ENCODE measurements around the gene RAB11FIP3.
"Not testable (repeated sequence)": the region's sequence is repeated elsewhere in the genome, so short reads cannot be mapped to it uniquely, and the experiment has no call there.

RAB11FIP3 gene

DNA sequence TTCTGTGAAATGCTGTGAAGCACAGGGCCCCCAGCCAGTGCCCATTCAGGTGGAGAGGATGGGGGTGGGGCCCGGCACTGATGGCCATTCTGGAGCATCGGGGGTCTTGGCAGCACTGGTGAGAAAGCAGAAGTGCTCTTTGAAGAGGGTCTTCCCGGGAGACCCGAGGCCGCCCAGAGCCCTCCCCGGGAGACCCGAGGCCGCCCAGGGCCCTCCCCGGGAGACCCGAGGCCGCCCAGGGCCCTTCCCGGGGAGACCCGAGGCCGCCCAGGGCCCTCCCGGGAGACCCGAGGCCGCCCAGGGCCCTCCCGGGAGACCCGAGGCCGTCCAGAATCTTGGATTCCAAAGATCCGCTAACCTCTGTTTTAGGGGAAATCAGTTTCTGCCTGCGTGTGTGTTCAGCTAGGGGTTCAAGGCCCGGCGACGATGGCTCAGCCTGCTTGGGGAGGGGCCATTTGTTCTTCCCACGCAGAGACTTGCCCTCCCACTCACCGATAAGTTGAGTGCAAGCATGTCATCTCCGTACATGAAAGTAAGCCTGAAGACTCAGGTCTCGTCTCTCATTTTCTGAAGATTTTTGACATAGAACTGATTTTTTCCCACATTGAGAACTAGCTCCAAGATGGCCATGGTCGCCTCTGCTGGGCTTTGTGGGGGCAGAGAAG lies 66.9 kb downstream of the RAB11FIP3 start:
- DNase-seq (ENCODE audit: low read depth in 1 of 2, low spot score in 1 of 2), result no peak

DNA sequence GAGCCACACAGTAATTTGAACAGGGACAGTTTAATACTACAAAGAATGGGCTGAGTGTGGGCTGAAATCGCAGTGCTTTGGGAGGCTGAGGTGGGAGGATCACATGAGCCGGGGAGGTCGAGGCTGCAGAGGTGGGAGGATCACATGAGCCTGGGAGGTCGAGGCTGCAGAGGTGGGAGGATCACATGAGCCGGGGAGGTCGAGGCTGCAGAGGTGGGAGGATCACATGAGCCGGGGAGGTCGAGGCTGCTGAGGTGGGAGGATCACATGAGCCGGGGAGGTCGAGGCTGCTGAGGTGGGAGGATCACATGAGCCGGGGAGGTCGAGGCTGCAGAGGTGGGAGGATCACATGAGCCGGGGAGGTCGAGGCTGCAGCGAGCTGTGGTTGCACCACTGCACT lies 69.2 kb downstream of the RAB11FIP3 start:
- DNase-seq (ENCODE audit: low read depth in 1 of 2, low spot score in 1 of 2), result not testable (repeated sequence)

DNA sequence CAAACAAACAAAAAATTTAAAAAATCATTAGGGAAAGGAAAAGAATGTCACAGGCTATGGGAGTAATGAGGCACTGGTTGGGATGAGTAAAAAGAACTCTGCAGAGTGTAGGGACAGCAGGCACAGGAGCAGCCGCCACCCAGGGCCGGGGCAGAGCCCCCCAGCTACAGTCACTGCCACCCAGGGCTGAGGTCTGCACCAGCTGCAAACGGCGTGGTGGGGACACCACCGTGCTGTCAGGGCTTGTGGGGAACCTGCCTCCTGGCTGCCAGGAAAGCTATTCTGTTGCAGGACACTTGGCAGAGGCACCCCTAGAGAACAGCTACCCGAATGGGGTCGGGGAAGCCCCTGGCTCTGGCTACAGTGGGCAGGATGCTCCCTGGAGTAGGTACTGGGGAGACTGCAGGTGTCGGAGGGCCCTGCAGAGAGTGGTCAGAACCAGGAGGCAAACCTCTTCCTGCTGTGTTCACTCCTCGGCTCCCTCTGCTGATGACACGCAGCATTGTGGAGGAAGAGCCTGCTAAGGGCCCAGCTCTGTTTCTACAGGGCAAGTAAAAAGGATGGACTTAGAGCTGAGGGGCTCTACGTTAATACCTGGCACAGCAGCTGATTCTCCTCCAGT lies 69.8 kb downstream of the RAB11FIP3 start:
- no peak for DNase-seq (ENCODE audit: low read depth in 1 of 2, low spot score in 1 of 2)

DNA sequence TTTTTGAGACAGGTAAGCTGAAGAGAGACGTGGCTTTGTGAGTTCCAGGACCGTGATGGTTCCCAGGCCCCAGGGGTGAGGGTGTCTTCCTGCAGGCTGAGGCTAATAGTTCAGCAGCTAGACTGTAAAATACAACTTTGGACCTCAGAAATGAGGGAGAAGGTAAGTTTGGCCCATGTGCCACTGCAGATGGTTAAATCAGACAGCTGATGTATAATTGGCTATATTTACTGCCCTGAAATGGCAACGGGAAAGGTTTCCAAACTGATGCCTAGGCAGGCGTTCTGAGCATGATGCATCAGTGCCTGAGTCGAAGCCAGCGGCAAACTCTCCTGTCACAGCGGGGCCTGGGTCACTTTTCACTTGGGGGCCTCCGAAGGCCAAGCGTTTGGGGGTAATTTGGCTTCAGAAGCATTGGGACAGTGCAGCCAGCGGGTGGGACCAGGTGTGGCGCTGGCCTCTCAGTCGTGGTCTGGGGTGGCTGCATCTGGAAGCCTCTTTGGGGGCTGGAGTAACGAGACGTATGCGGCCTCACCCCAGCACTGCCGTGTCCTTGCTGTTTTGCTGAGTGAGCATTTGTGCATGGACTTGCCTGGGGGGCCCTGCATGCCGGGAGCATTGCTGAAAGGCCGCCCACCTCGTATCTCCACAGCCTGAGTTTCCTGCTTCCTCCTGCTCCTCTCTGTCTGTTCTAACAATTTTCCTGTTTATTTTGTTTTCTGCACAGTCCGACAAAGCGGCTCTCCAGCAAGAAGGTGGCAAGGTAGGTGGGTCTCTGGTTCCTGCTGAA lies 70.8 kb downstream of the RAB11FIP3 start:
- DNase-seq (ENCODE audit: low read depth in 1 of 2, low spot score in 1 of 2), result no peak

DNA sequence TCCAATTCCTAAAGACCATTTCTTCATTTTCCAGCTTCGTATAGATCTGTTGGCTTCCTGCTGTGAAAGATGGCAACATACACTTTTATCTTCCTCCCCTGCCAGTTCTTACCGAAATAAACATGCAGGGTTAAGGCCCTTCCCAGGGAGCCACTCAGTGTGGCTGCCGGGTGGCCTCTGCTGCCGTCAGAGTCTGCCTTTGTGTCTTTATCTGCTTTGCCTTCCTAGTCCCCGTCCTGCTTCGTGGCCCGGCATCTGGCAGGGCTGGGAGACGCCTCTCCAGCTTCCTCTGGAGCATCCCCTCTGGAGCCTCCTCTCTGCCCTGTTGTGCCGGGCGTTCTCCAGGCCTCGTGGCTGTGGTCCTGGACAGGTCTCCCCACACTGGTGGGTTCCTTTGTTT lies 71.8 kb downstream of the RAB11FIP3 start:
- no peak for DNase-seq (ENCODE audit: low read depth in 1 of 2, low spot score in 1 of 2)

DNA sequence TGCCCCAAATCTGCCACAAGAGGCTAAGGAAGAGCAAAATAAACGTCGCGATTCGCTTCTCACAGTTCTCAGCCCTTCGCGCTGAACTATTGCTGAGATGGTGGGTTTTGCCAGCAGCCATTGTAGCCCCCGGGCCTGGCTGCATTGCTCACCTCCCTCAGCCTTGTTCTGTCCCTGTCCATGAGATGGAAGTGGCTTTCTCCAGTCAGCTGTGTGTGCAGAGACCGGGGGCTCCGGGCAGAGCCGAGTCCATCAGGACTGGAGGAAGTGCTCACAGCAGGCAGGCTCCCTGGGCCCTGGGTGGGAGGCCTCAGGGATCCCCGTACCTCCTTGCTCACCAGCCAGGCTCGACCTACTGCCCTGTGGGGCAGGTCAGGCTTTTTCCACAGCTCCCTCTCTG lies 74.5 kb downstream of the RAB11FIP3 start:
- DNase-seq (ENCODE audit: low read depth in 1 of 2, low spot score in 1 of 2), result no peak

DNA sequence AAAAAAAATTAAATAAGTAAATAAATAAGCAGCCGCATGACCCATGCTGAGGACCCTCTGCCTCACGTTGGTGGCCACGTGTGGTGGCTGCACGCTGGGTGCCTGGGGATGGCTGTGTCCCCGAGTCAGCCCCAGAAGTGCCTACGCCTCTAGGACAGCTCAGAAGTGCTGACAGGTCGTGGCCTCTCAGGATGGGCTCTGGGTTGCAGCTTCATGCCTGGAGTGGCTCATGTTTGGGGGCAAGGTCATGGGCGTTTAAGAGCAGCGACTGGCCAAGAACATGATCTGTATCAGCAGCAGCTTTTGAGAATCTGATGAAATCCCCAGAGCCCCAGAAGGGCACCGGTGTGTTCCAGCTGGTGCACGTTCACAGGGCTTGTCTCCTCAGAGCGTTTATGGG lies 75.3 kb downstream of the RAB11FIP3 start:
- no peak for DNase-seq (ENCODE audit: low read depth in 1 of 2, low spot score in 1 of 2)

DNA sequence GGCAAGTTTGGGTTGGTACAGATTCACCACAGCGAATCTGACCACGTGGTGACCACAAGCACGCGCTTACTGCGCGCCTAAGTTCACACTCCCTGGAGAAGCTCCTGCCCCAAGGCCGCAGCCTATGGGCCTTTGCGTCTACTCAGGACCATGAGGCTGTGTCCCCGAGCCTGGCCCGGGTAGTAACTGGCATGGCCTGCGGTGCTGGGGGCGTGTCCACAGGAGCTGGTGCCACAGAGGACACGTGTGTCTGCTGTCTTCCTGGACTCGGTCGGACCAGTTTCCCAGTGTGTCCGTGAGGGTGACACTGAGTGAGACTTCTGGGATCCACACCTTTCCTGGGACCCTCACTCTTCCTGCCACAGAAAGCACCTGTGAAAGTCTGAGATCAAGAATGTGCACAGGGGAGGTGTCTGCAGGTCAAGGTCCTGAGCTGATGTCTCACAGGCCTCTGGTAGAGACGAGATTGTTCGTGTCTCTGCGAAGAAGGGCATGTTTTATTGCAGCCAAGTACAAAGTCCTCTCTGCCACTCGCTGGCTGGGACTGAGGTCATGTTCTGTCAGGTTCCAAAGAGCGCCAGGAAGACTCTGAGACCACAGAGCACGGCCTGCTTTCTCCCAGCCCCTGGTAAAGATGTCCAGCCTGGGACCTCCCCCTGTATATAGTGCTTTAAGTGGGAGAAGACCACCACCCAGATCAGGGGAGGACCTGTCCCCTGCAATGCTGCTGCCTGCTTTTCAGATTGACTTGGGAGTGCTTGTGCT lies 76.9 kb downstream of the RAB11FIP3 start:
- no peak for DNase-seq (ENCODE audit: low read depth in 1 of 2, low spot score in 1 of 2)

DNA sequence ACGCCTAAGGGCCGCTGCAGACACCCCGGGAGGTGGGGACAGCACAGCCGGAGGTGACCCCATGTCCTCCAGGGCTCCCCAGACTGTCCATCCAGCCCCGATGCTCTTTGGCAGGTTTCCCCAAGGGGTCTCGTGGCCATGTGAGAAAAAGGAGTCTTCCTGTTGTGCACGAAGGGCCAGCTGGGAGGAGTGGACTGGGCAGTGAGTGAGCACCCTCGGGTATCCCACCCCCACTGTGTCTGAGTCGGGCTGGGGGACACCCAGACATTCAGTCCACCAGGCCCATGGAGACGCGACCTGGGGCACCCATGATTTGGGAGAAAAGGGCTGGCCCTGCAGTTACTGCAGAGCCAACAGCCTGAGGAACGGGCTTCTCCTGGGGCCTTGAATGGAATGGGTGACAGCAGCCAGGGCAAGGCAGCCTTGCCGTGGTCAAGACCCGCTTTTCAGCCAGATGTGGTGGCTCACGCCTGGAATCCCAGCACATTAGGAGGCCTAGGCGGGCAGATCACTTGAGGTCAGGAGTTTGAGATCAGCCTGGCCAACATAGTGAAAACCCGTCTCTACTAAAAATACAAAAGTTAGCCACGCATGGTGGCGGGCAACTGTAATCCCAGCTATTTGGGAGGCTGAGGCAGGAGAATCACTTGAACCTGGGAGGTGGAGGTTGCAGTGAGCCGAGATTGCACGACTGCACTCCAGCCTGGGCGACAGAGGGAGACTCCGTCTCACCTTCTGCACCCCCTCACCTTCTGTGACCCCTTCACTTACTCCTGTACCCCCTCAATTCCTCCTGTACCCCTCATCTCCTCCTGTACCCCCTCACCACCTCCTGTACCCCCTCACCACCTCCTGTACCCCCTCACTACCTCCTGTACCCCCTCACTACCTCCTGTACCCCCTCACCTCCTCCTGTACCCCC lies 78.0 kb downstream of the RAB11FIP3 start:
- no peak for DNase-seq (ENCODE audit: low read depth in 1 of 2, low spot score in 1 of 2)

DNA sequence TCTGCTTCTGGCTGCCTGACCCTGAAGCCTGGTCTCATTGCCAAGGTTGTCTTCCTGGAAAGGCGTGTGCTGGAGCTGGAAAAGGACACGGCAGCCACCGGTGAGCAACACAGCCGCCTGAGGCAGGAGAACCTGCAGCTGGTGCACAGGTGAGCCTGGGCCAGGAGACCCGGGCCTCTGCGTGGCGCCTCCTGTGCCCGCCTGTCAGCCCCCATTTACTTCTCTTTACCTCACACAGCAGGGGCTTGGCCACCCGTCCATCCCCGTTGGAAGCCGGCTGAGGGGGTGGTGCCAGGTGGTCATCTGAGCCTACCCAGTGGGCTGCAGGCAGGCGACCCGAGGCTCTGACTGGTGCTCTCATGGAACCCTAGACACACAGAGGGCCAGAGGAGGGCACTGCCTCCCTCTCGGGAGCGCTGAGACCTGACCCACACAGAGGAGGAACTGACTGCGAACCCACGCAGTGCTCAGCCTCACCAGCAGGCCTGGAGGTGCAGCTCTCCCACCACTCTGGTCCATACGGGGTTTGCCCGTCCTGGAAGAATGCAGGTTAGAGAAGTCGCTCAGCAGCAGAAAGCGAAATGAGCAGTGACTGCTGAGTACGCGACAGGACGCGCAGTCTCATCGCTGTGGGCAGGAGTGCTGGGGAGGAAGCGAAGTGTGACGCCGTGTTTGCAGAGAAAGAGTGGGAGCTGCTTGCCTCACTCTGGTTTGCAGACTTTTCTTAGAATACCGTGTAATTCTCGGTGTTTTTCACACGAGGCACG lies 80.2 kb downstream of the RAB11FIP3 start:
- DNase-seq (ENCODE audit: low read depth in 1 of 2, low spot score in 1 of 2), result no peak

DNA sequence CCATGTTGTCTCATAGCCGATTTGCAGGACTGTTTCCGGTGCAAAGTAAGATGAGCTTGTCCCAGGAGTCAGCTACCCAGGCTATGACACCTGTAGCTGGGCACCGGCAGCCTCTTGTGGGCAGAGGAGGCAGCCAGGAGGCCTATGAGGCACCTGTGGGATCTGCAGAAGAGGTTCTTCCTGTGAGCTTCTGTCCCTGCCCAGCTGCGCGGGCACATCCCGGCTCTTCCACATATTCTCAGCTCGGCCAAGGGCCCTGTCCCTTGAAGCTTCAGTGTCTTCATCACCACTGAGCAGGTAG lies 80.7 kb downstream of the RAB11FIP3 start:
- DNase-seq (ENCODE audit: low read depth in 1 of 2, low spot score in 1 of 2), result no peak

DNA sequence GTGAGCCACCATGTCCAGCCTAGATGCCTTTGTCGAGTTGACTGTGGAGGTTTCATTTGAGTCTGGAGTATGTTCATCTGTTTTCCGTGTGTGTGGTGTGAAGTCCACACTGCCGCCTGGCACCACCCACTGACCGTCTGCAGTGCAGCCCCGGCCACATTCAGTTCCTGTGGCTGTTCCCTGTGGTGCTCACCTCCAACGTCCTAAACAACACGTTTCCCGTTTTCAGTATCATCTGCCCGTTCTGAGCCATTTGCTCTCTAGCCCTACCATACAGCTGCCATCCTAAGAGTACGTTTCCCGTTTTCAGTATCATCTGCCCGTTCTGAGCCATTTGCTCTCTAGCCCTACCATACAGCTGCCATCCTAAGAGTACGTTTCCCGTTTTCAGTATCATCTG lies 82.1 kb downstream of the RAB11FIP3 start:
- not testable (repeated sequence) for DNase-seq (ENCODE audit: low read depth in 1 of 2, low spot score in 1 of 2)

DNA sequence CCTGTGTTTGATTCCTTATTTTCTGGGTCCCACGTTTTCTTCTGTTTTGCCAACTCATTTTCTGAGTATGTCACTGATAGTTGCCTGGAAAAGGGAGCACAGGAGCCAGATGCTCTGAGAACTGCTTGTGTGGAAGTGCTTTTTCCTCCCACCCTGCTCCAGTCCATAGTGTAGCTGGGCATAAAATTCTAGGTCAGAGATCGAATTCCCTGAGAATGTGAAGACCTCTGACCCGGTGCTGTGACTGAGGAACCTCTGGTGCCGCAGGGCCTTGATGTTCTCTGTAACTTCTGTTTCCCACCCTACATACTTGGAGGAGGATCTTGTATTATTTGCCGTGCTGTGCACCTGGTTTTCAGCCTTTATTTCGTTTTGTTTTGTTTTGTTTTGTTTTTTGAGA lies 82.5 kb downstream of the RAB11FIP3 start:
- DNase-seq (ENCODE audit: low read depth in 1 of 2, low spot score in 1 of 2), result no peak

DNA sequence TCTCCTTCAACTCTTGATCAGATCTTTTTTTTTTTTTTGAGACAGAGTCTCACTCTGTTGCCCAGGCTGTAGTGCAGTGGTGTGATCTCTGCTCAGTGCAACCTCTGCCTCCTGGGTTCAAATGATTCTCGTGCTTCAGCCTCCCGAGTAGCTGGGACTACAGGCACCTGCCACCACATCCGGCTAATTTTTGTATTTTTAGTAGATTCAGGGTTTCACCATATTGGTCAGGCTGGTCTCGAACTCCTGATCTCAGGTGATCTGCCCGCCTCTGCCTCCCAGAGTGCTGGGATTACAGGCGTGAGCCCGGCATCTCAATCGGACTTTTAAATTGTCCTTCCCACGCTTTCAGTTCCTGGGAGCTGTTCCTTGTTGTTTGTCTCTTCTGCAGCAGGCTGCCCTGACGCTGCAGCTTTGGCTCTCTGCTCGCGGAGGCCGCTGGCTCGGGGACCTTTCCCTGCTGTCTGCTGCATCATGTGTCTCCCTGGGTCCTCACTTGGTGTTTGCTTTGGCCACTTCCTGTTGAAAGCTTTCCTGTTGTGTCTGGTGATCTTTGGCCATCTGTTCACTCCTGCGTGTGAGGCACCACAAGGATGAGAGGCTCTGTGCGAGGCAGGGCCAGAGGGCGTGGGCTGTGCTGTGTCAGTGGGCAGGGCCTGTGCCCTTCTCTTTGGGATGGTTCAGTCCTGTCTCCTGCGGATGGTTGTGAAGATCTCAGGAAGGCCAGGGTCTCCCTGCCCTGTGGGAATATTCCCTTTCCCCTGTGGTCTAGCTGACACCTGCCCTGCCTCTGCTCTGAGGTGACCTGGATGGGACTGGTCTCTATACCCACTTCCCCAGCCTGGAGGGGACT lies 83.7 kb downstream of the RAB11FIP3 start:
- DNase-seq (ENCODE audit: low read depth in 1 of 2, low spot score in 1 of 2), result no peak

DNA sequence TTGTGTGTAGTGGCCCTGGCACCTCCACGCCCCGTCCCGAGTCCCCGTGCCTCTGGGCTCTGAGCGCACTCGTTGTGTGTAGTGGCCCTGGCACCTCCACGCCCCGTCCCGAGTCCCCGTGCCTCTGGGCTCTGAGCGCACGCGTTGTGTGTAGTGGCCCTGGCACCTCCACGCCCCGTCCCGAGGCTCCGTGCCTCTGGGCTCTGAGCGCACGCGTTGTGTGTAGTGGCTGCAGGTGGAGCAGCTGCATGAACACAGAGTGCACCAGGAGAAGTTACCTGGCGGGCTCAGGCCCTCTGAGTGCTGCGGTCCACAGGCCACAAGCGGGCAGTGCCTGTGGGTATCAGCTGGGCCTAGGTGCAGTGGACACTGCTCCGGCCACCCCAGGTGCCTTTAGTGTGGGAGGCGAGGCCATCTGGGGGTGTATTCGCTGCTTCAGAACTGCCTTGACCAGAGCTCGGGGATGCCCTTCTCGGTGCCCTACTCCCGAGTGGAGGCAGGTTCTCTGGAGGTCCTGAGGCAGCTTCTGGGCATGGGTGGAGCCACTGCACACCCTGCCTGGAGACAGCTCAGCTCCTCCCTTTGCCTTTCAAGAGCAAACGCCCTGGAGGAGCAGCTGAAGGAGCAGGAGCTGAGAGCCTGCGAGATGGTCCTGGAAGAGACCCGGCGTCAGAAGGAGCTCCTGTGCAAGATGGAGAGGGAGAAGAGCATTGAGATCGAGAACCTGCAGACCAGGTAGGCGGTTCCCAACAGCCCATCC lies 84.8 kb downstream of the RAB11FIP3 start:
- DNase-seq (ENCODE audit: low read depth in 1 of 2, low spot score in 1 of 2), result no peak

DNA sequence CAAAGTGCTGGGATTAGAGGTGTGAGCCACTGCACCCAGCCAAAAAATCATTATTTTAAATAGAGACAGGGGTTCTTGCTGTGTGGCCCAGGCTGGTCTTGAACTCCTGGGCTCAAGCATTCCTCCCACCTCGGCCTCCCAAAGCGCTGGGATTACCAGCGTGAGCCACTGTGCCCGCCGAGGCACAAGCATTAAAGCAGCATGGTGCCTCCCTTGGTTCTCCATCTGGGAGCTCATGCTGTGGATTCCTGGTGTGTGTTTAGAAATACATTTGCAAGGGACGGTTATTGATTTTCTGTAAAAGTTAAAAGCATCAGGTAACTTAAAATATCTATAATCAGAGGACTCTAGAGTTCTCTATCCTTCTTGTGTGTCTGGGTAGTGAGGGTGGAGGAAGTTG lies 87.4 kb downstream of the RAB11FIP3 start:
- no peak for DNase-seq (ENCODE audit: low read depth in 1 of 2, low spot score in 1 of 2)

DNA sequence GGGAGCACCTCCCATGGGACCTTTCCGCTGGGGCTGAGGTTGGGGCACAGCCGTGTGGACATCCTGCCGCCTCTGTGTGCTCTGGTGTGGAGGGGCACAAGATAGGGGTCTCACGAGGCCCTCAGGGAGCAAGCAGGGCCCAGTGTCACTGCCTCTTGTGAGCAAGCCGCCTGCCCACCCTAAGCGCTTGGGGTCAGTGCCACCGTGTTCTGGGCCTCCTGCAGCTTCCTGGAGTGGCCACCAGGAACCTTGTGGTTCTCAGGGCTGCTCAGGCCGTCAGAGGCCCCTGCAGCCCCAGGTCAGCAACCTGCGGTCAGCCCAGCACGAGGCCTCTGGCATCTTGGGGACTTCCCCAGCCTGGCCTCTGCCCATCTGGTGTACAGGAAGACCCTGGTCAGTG lies 88.5 kb downstream of the RAB11FIP3 start:
- DNase-seq (ENCODE audit: low read depth in 1 of 2, low spot score in 1 of 2), result no peak

DNA sequence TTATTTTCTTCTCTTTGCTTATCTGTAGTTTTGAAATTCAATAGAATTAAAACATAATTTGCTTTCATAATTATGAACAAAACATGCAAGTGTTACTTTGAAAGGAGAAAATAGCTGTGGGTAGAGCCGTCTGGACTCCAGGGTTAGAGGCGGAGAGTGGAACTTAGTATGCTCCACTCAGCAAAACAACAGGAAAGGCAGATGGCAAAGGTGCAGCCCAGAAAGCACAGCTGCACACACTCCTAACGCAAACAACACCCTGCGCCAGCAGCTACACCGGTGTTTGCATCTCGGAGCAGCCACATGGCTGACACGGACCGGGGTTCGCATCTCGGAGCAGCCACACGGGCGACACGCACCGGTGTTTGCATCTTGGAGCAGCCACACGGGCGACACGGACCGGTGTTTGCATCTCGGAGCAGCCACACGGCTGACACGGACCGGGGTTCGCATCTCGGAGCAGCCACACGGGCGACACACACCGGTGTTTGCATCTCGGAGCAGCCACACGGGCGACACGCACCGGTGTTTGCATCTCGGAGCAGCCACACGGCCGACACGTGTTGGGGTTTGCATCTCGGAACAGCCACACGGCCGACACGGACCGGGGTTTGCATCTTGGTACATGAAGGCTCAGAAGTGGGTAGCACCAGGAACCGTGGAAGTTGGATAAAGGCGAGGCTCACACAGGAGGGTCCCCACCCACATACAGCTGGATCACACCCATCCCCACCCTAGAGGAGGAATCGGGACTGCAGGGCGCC lies 89.9 kb downstream of the RAB11FIP3 start:
- DNase-seq (ENCODE audit: low read depth in 1 of 2, low spot score in 1 of 2), result no peak

Data from stimulated activated CD4-positive, alpha-beta T cell treated with anti-CD3 and anti-CD28 coated beads, Interleukin-15, amount 100 ng/mL, for 1 hour (primary cell).